Adrenal gland (tissue), 5 donors: ENCODE results near the gene PRR33.

Source experiments
- POLR2A ChIP-seq, 2 donors: fragments of 450-650 bp; IDR thresholded peaks; one replicate each; pipeline ENCODE4 v1.6.1; 2017; ENCODE audit warnings: antibody characterized with exemption in 2 of 2, mild to moderate bottlenecking in 2 of 2, moderate library complexity in 1 of 2
- TF ChIP-seq, protein P1 (sequence below), 6 experiments: fragments of 450-650 bp in 4 of 6; fragments of 200-600 bp in 2 of 6; sonication (generic) in 1 of 6; IDR thresholded peaks; 1 replicate in 5 of 6; 2 replicates in 1 of 6; pipeline versions ENCODE4 v1.5.1 to v1.8.0; 2016 to 2021; ENCODE audit warnings: antibody characterized with exemption in 6 of 6, mild to moderate bottlenecking in 2 of 6, moderate library complexity in 1 of 6
- donor health status: DM: no; HTN: no; CAD: no.

DNA sequence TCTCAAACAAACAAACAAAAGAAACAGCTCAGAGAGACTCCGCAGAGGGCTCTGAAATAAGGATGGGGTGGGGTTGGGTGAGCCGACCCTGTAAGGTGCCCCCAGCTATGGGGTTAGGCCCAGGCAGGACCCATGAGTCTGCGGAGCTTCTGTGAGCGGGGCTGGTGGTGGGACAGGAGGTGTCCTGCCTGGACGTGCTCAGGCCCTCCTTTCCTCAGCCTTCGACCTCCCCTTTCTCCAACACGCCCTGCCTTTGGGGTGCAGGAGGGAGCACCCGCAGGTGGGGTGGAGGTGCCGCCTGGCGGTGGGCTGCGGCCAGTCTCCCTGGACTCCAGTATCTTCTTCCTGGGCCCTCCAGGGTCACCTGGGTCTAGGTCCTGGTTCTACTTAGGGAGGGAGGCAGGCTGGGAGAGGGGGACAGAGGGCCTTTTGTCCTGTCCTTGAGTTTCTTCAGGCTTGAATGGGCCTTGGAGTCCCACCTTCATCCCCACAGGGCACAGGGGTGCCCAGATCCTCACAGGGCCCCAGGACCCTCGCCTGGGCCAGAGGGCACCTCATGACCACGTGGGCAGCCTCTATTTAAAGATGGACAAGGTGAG is 12.3 kb downstream of the PRR33 start:
- TF ChIP-seq, protein P1, sequence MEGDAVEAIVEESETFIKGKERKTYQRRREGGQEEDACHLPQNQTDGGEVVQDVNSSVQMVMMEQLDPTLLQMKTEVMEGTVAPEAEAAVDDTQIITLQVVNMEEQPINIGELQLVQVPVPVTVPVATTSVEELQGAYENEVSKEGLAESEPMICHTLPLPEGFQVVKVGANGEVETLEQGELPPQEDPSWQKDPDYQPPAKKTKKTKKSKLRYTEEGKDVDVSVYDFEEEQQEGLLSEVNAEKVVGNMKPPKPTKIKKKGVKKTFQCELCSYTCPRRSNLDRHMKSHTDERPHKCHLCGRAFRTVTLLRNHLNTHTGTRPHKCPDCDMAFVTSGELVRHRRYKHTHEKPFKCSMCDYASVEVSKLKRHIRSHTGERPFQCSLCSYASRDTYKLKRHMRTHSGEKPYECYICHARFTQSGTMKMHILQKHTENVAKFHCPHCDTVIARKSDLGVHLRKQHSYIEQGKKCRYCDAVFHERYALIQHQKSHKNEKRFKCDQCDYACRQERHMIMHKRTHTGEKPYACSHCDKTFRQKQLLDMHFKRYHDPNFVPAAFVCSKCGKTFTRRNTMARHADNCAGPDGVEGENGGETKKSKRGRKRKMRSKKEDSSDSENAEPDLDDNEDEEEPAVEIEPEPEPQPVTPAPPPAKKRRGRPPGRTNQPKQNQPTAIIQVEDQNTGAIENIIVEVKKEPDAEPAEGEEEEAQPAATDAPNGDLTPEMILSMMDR (IDR thresholded peaks at IDR 0.05) = no peak
- no peak for TF ChIP-seq POLR2A (IDR thresholded peaks at IDR 0.05)
